HepG2 (cell line): ENCODE measurements around the gene CABP4. TPM values are rescaled to one million over a fixed set of nuclear protein-coding genes. Genes with fewer than 3 reads are reported as not detected.

Experiments
- ATAC-seq: fragments of 200-7000 bp; cut with Tn5 transposase; 3 replicates; pipeline ENCODE4 v1.9.1; 2020; ENCODE audit warnings: mild to moderate bottlenecking, moderate library complexity
- BruUV-seq: library from RNA; stranded (reverse); fragments of 400-500 nt; replicated peaks from 2 replicates; lab custom pipeline; 2021; lab: Mats Ljungman, UMichigan
- CTCF ChIA-PET: fragments of 300-600 bp; formaldehyde crosslinking; extraction: SDS; loops from one replicate; lab custom pipeline; 2021; ENCODE audit warnings: low total read pairs, inconsistent platforms, low intra/inter-chr PET ratio; lab: Yijun Ruan, JAX
- POLR2A ChIA-PET: fragments of 350-600 bp; sonication (Branson Sonifier 250); formaldehyde crosslinking; loops from one replicate; lab custom pipeline; 2020; ENCODE audit warnings: antibody characterized with exemption, inconsistent platforms; lab: Yijun Ruan, JAX
- DNase-seq: peaks from one replicate; pipeline ENCODE4 v3.0.0-alpha.2; 2015; ENCODE audit warnings: low spot score
- FAIRE-seq: peaks from 3 replicates; lab custom pipeline; 2011; peaks lifted over from hg19 to GRCh38; lab: Jason Lieb, UNC
- H2AFZ ChIP-seq: one replicate; pipeline ENCODE4 v1.6.1; 2011; ENCODE audit warnings: low read length, inconsistent platforms
- H3K27ac ChIP-seq: fragments of 300-600 bp; 3 replicates; pipeline ENCODE4 v1.8.0; 2011; ENCODE audit warnings: mixed run types, mild to moderate bottlenecking, mixed read lengths, low read length, inconsistent platforms; ENCODE audit not compliant: insufficient read depth; ENCODE audit errors: extremely low read length
- H3K27me3 ChIP-seq, 2 experiments: fragments of 200-600 bp in 1 of 2; 2 replicates in 1 of 2; 3 replicates in 1 of 2; pipeline versions ENCODE4 v1.6.0 to v1.8.0; 2011; ENCODE audit warnings: low read length in 2 of 2, mild to moderate bottlenecking in 2 of 2, moderate library complexity in 2 of 2, inconsistent platforms in 1 of 2; ENCODE audit not compliant: insufficient read depth in 2 of 2, control insufficient read depth in 1 of 2
- H3K36me3 ChIP-seq, 2 experiments: fragments of 200-600 bp in 1 of 2; replicated peaks in 1 of 2; 2 replicates in 1 of 2; 3 replicates in 1 of 2; pipeline versions ENCODE4 v1.5.1 to v1.8.0; 2011; ENCODE audit warnings: low read length in 2 of 2, inconsistent platforms in 1 of 2; ENCODE audit not compliant: insufficient read depth in 2 of 2, control insufficient read depth in 1 of 2
- H3K4me1 ChIP-seq: 2 replicates; pipeline ENCODE4 v1.5.1; 2012; ENCODE audit warnings: low read length, inconsistent platforms; ENCODE audit not compliant: insufficient read depth
- H3K4me2 ChIP-seq: 2 replicates; pipeline ENCODE4 v1.6.0; 2011; ENCODE audit warnings: low read depth, low read length, inconsistent platforms
- H3K4me3 ChIP-seq, 3 experiments: fragments of 200-600 bp in 1 of 3; sonication (generic), shearing (Covaris generic) in 1 of 3; replicated peaks in 1 of 3; 2 replicates each; pipeline ENCODE4 v1.5.1; 2011 to 2016; ENCODE audit warnings: low read length in 3 of 3, inconsistent platforms in 2 of 3, low read depth in 2 of 3, mild to moderate bottlenecking in 2 of 3, control low read depth in 1 of 3, mixed read lengths in 1 of 3; ENCODE audit not compliant: insufficient read depth in 1 of 3
- H3K79me2 ChIP-seq: one replicate; pipeline ENCODE4 v1.6.1; 2011; ENCODE audit warnings: low read length, inconsistent platforms; ENCODE audit not compliant: insufficient read depth
- H3K9ac ChIP-seq: 2 replicates; pipeline ENCODE4 v1.6.0; 2011; ENCODE audit warnings: mild to moderate bottlenecking, low read depth, low read length, inconsistent platforms; ENCODE audit not compliant: insufficient read depth
- H3K9me3 ChIP-seq: 2 replicates; pipeline ENCODE4 v1.5.1; 2012; ENCODE audit warnings: mild to moderate bottlenecking, low read length
- H4K20me1 ChIP-seq: 2 replicates; pipeline ENCODE4 v1.6.0; 2011; ENCODE audit warnings: inconsistent platforms, mild to moderate bottlenecking, low read length, moderate library complexity; ENCODE audit not compliant: insufficient read depth
- ATF5 ChIP-seq: sonication (generic); formaldehyde crosslinking; IDR thresholded peaks from 2 replicates; pipeline ENCODE4 v1.4.0; 2020; ENCODE audit warnings: mild to moderate bottlenecking, low read depth, missing genetic modification reagents
- HNRNPUL1 ChIP-seq: fragments of 200-400 bp; formaldehyde crosslinking; IDR thresholded peaks from 2 replicates; pipeline ENCODE4 v1.6.1; 2017; ENCODE audit warnings: low read depth, mild to moderate bottlenecking, low read length, moderate library complexity
- RARA ChIP-seq: IDR thresholded peaks from 2 replicates; pipeline ENCODE4 v1.6.1; 2016; ENCODE audit warnings: missing genetic modification reagents, missing compliant biosample characterization
- RNF2 ChIP-seq: fragments of 450-650 bp; conservative IDR thresholded peaks from 2 replicates; pipeline ENCODE4 v1.6.1; 2016; ENCODE audit warnings: low read depth
- ZFX ChIP-seq: sonication (generic); formaldehyde crosslinking; IDR thresholded peaks from 2 replicates; pipeline ENCODE4 v1.4.0; 2020; ENCODE audit warnings: mild to moderate bottlenecking, low read depth, missing genetic modification reagents, moderate library complexity
- ZMYM2 ChIP-seq: sonication (generic); formaldehyde crosslinking; IDR thresholded peaks from 2 replicates; pipeline ENCODE4 v1.8.0; 2022; ENCODE audit warnings: mild to moderate bottlenecking, missing genetic modification reagents
- ZNF180 ChIP-seq: sonication (generic); formaldehyde crosslinking; IDR thresholded peaks from 2 replicates; pipeline ENCODE4 v1.4.0; 2020; ENCODE audit warnings: low read depth, missing genetic modification reagents, borderline replicate concordance
- ZNF430 ChIP-seq: sonication (generic); formaldehyde crosslinking; IDR thresholded peaks from 2 replicates; pipeline ENCODE4 v1.9.0; 2021; ENCODE audit warnings: mild to moderate bottlenecking, missing genetic modification reagents
- ZNF607 ChIP-seq: sonication (generic); formaldehyde crosslinking; IDR thresholded peaks from 2 replicates; pipeline ENCODE4 v1.5.1; 2020; ENCODE audit warnings: missing genetic modification reagents, mild to moderate bottlenecking, borderline replicate concordance
- WGBS: methylation state at CpG from one replicate; pipeline ENCODE4 v1.1.6; 2017; ENCODE audit warnings: low lambda C conversion rate; 5-methylcytosine and 5-hydroxymethylcytosine counted together
- in situ Hi-C: cut with HindIII; loops from 2 replicates; pipeline ENCODE4 v1.10.0; 2017; ENCODE audit warnings: low pct_unique_long_range_greater_than_20kb; ENCODE audit not compliant: extremely low pct_ligation_motif_present
- intact Hi-C: fragments of 100-400 bp; cut with micrococcal nuclease; formaldehyde crosslinking; loops from one replicate; pipeline ENCODE4 v1.10.0; 2022; ENCODE audit not compliant: unreplicated experiment
- polyA plus RNA-seq, 8 experiments: library from polyadenylated mRNA; depleted of rRNA in 3 of 8; stranded (reverse) in 7 of 8; unstranded in 1 of 8; fragments of >200 nt; fragmentation: Illumina TruSeq in 4 of 8; extraction: Trizol in 4 of 8; gene quantifications; 2 replicates each; pipeline versions ENCODE4 v1.2.1 to v1.2.3, GENCODE V29; 2011 to 2016; ENCODE audit warnings: low read depth in 4 of 8, missing spikeins in 1 of 8, mixed read lengths in 1 of 8; ENCODE audit not compliant: insufficient read depth in 1 of 8
- total RNA-seq, 5 experiments: library from RNA; depleted of rRNA; stranded (reverse); fragments of >200 nt; fragmentation: Illumina TruSeq; extraction: Trizol; gene quantifications; 2 replicates each; pipeline ENCODE4 v1.2.3, GENCODE V29; 2016; ENCODE audit warnings: low read depth in 1 of 5

Gene CABP4
- total and polyA plus RNA-seq, 2 of the 13 experiments (the other 11 are each of a cell fraction or from before 2014, with no cell fraction given): not detected

DNA sequence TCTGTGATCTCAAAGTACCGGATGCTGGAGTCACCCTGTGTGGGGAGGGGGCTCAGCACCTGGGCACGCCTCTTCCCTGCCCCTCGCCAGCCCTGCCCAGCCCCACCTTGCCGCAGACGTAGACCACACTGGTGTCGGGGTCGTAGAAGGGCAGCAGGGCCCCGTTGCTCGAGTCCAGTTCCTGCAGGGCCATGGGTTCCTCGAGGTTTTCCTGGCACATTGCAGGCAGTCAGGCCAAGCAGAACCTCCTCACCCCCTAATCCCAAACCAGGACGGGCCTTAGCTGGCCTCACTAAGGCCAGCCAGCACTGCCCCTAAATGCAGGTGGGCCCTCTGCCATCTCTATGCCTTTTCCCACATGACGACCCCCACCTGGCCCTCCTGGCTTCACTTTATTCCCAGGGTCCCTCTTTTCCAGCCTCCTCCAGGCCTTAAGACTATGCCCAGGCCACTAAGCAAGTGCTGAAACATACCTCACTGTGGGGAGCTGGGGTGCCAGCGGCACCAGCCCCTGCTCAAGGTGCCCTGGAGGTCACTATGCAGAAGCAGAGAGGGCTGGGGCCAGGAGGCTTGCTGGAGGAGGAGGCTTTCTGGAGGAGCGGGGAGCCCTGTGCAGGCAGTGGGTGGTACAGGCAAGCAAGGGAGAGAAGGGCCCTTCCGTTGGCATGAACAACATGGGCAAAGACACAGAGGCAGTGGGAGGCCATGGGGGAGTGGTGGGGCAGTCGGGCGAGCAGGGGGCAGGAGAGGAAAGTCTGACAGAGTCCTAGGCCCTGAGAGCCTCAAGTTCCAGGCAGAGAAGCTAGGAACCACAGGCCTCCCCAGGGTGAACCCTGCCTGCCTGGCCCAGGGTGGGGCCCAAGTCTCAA is 14.7 kb upstream of the CABP4 start:
- no peaks in the 10 kb centered on the region for H3K9me3 ChIP-seq
- no peaks in the 10 kb centered on the region for H4K20me1 ChIP-seq
- H3K27me3 ChIP-seq: no peaks in the 10 kb centered on the region
- H3K79me2 ChIP-seq: peaks cover 3% of the 10 kb centered on the region
- H3K27ac ChIP-seq: no peak overlapping the region
- BruUV-seq: no TSS peak
- DNase-seq (no peak), ATAC-seq (no peak), FAIRE-seq (no peak)
- no peak overlapping the region for H3K4me2 ChIP-seq
- ChIA-PET CTCF (no interaction called here), POLR2A (no interaction called here)
- in situ Hi-C loops: no loop called here
- peaks cover 21% of the 10 kb centered on the region for H3K4me1 ChIP-seq
- H3K4me3 ChIP-seq: no peak overlapping the region
- 91% methylated on average over 8 of the region's 17 CpGs for WGBS
- H3K36me3 ChIP-seq: peaks cover 0 to 4% of the 10 kb centered on the region in 2 experiments; a peak in 2 of 5 replicates
- intact Hi-C loops: no loop called here
- no peak overlapping the region for H3K9ac ChIP-seq
- TF ChIP-seq RNF2 (no peak), ZNF607 (CRISPR knock-in tag) (no peak), ZNF430 (CRISPR knock-in tag) (no peak), ZMYM2 (CRISPR knock-in tag) (no peak), ATF5 (CRISPR knock-in tag) (no peak), RARA (CRISPR knock-in tag) (no peak), ZFX (CRISPR knock-in tag) (no peak), ZNF180 (no peak), HNRNPUL1 (no peak)
- no peak overlapping the region for H2AFZ ChIP-seq
